Measurements from ENCODE around the gene TRIM24.

Gene TRIM24

DNA sequence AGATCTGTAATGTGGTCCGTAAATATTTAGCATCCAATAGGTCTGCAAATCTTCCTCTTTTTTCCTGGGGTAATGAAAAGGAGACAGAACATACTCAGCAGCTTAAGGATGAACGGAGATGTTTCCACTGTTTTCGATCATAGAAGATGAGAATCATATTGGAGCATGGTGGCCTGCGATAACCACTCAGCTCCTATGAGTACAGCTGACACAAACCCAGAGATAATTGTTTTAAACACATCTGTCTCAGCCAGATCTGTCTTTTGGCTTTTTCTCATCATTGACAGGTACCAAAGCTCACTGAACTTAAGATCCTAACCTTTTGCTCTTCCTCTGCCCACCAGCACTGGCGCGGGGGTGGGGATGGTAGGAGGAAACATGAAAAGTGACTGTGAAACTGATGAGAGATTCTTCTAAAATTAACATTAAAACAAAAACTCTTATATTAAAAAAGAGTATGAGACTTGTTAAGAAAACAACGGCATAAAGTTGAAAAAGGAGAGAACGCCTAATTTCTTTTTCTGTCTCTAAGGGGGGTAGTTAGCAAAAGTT is 170.1 kb downstream of the TRIM24 start:
- DNase-seq, result no peak

DNA sequence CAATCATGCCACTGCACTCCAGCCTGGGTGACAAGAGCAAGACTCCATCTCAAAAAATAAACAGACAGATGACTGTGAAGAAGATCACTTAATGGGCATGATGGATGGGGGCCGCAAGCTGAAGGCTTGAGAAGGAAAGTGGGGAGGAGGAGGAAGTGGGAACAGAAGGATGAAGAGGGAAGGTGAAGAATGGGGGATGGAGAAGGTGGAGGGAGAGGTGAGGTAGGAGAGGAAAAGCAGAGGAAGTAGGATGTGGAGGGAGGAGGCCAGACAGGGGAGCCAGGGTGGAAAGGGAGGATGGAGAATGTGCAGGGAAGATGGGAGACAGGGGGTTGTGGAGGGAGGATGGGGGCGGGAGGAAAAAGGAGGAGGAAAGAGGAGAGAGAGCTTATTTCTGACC is 172.3 kb downstream of the TRIM24 start:
- DNase-seq, result no peak

DNA sequence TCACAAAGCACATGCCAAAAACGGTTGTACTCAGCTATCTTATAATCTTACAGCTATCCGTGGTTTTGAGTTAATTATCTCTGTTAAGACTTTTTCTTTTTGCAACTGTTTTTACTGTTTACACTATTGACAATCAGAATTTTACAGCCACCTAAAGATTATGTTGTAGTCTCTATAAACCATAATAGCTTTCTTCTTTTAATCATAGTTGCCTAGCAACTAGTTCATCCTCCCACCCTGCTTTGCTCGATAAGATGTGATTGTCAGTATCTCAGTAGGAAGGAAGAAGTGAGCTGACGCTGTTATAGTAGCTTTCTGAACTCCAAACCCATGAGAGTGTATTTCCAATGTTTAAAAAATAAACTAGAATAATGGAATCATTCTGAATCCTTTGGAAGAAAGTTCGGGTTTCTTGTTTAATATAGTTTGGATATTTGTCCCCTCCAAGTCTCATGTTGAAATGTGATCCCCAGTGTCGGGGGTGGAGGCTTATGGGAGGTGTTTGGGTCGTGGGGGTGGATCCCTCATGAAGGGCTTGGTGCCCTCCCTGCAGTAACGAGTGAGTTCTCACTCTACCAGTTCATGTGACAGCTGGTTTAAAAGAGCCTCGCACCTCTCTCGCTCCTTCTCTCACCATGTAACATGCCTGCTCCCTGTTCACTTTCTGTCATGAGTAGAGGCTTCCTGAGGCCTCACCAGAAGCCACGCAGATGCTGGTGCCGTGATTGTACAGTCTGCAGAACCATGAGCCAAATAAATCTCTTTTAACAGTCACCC is 173.0 kb downstream of the TRIM24 start:
- DNase-seq, result no peak

Data from NCI-H187 (cell line).